Stimulated activated CD4-positive, alpha-beta T cell treated with anti-CD3 and anti-CD28 coated beads, Interleukin-1b, Interleukin-23, amount 100 ng/mL, for 48 hours (primary cell): ENCODE data around the gene PRPF40B.

Experiments
- DNase-seq: peaks from one replicate; pipeline ENCODE4 v3.0.0-alpha.2; 2020

PRPF40B gene

GRCh38 chr12:49689785-49690184 is 66.4 kb downstream of the PRPF40B start:
- no peak for DNase-seq

GRCh38 chr12:49692851-49693250 is 69.5 kb downstream of the PRPF40B start:
- DNase-seq: no peak

GRCh38 chr12:49693931-49694444 is 70.6 kb downstream of the PRPF40B start:
- DNase-seq: no peak
